Left forelimb (tissue), 1 donor: ENCODE data around the gene TRIM51G.
"Not testable (repeated sequence)": the region's sequence is repeated elsewhere in the genome, so short reads cannot be mapped to it uniquely, and the experiment has no call there.

Experiments used
- DNase-seq: peaks from one replicate; pipeline ENCODE4 v3.0.0-alpha.2; 2018; ENCODE audit warnings: low spot score

Gene TRIM51G

GRCh38 chr11:48983785-48984184, at the start of gene TRIM51G:
TRIM51G (minus strand) TSS chr11:48983885; CDS start chr11:48981695, 2,190 bp downstream.
- DNase-seq: not testable (repeated sequence)

DNA sequence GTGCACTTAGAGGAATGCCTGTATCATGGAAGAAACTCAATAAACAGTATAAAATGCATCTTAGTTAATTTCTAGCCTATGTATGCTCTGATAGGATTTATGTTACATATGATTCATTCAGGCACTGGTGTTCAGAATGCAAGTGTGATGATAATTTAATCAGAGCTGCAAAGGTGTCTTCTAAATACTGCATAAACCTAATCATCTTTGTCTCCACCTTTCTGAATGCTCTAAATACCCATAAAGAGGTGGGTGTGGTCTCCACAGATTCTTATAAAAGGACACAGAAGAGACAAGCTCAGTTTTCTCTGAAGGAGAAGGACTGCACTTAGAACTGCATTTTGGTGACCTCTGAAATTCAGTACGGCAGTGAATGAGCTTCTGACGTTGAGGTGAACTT, 44.8 kb upstream of the TRIM51G start, which contains the start of gene TRIM49B:
TSS of gene TRIM49B (plus strand) at position 301 of the 400 bp plus-strand sequence. CDS start 2,777 bp downstream, outside the sequence.
- DNase-seq: not testable (repeated sequence)

DNA sequence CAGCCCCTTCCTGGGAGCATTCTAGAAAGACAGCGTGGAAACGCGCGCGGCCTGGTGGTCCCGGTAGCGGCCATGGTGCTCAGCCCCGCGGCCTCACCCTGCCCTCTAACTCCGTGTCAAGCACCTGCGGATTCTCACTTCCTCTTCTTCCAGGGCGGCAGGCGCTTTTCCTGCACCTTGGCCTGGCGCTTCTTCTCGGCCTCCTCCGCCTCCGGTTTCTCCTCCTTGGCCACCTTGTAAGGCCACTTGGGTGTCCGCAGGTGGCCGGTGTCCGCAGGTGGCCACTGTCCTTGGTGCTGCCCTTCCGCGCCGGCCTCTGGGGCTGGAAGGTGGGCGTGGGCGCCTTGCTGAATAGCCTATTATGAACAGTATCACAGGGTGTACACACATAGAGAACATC, 15.1 kb downstream of the TRIM51G start:
- not testable (repeated sequence) for DNase-seq

DNA sequence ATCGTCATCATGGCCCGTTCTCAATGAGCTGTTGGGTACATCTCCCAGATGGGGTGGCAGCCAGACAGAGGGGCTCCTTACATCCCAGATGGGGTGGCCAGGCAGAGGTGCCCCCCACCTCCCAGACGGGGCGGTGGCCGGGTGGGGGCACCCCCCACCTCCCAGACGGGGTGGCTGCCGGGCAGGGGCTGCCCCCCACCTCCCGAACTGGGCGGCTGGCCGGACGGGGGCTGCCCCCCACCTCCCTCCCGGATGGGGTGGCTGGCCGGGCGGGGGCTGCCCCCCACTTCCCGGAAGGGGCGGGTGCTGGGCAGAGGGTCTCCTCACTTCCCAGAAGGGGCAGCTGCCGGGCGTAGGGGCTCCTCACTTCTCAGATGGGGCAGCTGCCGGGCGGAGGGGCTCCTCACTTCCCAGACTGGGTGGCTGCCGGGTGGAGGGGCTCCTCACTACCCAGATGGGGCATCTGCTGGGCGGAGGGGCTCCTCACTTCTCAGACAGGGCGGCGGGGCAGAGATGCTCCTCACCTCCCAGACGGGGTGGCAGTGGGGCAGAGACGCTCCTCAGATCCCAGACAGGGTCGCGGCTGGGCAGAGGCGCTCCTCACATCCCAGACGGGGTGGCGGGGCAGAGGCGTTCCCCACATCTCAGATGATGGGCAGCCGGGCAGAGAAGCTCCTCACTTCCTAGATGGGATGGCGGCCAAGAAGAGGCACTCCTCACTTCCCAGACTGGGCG, 28.2 kb downstream of the TRIM51G start:
- not testable (repeated sequence) for DNase-seq

- not testable (repeated sequence) for DNase-seq
Observed at GRCh38 chr11:48945796-48946195, 37.9 kb downstream of the TRIM51G start.
